Neural cell (in vitro differentiated cells): Measurements from ENCODE around the gene CAND1. TPM values are rescaled to one million over a fixed set of nuclear protein-coding genes. Genes with fewer than 3 reads are reported as not detected.
A peak's percentile ranks its signal among the peaks of the same experiment; 100 is the strongest.

Experiments used
- H2AFZ ChIP-seq: fragments of 200-600, 300-800 bp; sonication (generic), shearing (Covaris generic); 2 replicates; pipeline ENCODE4 v1.6.0; 2014; ENCODE audit warnings: low read depth, mild to moderate bottlenecking, antibody characterized with exemption, low read length, moderate library complexity
- H3F3A ChIP-seq: fragments of 200-600 bp; shearing (Covaris generic); 2 replicates; pipeline ENCODE4 v1.6.1; 2016; ENCODE audit warnings: mild to moderate bottlenecking, moderate library complexity, mixed read lengths, antibody characterized with exemption, low read length; ENCODE audit not compliant: insufficient read depth, poor library complexity, severe bottlenecking
- H3K27ac ChIP-seq: fragments of 200-600, 300-800 bp; sonication (generic), shearing (Covaris generic); 2 replicates; pipeline ENCODE4 v1.5.1; 2014; ENCODE audit warnings: mild to moderate bottlenecking, low read length, moderate library complexity
- H3K27me3 ChIP-seq: fragments of 300-800, 200-600 bp; sonication (generic), shearing (Covaris generic); 2 replicates; pipeline ENCODE4 v1.6.0; 2014; ENCODE audit warnings: mild to moderate bottlenecking, low read depth, low read length, moderate library complexity; ENCODE audit not compliant: insufficient read depth
- H3K36me3 ChIP-seq: fragments of 300-800, 200-600 bp; sonication (generic), shearing (Covaris generic); 2 replicates; pipeline ENCODE4 v1.5.1; 2014; ENCODE audit warnings: mild to moderate bottlenecking, antibody characterized with exemption, low read length, moderate library complexity; ENCODE audit not compliant: insufficient read depth
- H3K4me2 ChIP-seq: fragments of 300-800, 200-600 bp; sonication (generic), shearing (Covaris generic); 2 replicates; pipeline ENCODE4 v1.6.0; 2014; ENCODE audit warnings: mild to moderate bottlenecking, low read length
- H3K4me3 ChIP-seq: fragments of 300-800, 200-600 bp; sonication (generic), shearing (Covaris generic); 2 replicates; pipeline ENCODE4 v1.5.1; 2014; ENCODE audit warnings: mild to moderate bottlenecking, low read length, moderate library complexity
- H3K79me2 ChIP-seq: fragments of 200-600 bp; shearing (Covaris generic); replicated peaks from 2 replicates; pipeline ENCODE4 v1.6.0; 2014; ENCODE audit warnings: mild to moderate bottlenecking, low read length, moderate library complexity; ENCODE audit not compliant: insufficient read depth
- H3K9ac ChIP-seq: fragments of 300-800, 200-600 bp; sonication (generic), shearing (Covaris generic); 2 replicates; pipeline ENCODE4 v1.6.1; 2016; ENCODE audit warnings: mild to moderate bottlenecking, low read length, mixed read lengths
- H3K9me2 ChIP-seq: fragments of 200-600 bp; shearing (Covaris generic); 2 replicates; pipeline ENCODE4 v1.6.1; 2016; ENCODE audit warnings: mild to moderate bottlenecking, low read length, mixed read lengths; ENCODE audit not compliant: insufficient read depth
- H3K9me3 ChIP-seq: fragments of 200-600, 300-800 bp; sonication (generic), shearing (Covaris generic); 2 replicates; pipeline ENCODE4 v1.6.1; 2016; ENCODE audit warnings: mild to moderate bottlenecking, mixed run types, low read length, moderate library complexity, mixed read lengths
- H4K20me1 ChIP-seq: fragments of 200-600 bp; shearing (Covaris generic); 2 replicates; pipeline ENCODE4 v1.6.1; 2016; ENCODE audit warnings: mild to moderate bottlenecking, mixed run types; ENCODE audit not compliant: insufficient read depth
- EP300 ChIP-seq: fragments of 450-650 bp; conservative IDR thresholded peaks from 2 replicates; pipeline ENCODE4 v1.6.1; 2014; ENCODE audit warnings: antibody characterized with exemption, mild to moderate bottlenecking, moderate library complexity; ENCODE audit not compliant: poor library complexity, severe bottlenecking
- EZH2 ChIP-seq: fragments of 200-600, 300-800 bp; shearing (Covaris generic), sonication (generic); IDR thresholded peaks from 2 replicates; pipeline ENCODE4 v1.6.1; 2014; ENCODE audit warnings: antibody characterized with exemption, low read length, borderline replicate concordance, mild to moderate bottlenecking; ENCODE audit not compliant: insufficient read depth, poor library complexity, severe bottlenecking
- MXI1 ChIP-seq: fragments of 450-650 bp; conservative IDR thresholded peaks from 2 replicates; pipeline ENCODE4 v1.6.1; 2014; ENCODE audit warnings: antibody characterized with exemption, mild to moderate bottlenecking; ENCODE audit not compliant: poor library complexity, severe bottlenecking
- POLR2AphosphoS5 ChIP-seq: IDR thresholded peaks from 2 replicates; pipeline ENCODE4 v1.6.1; 2012
- RAD21 ChIP-seq: fragments of 450-650 bp; conservative IDR thresholded peaks from 2 replicates; pipeline ENCODE4 v1.6.1; 2014; ENCODE audit warnings: antibody characterized with exemption, mild to moderate bottlenecking, moderate library complexity
- REST ChIP-seq: IDR thresholded peaks from 2 replicates; pipeline ENCODE4 v1.6.1; 2012; ENCODE audit warnings: borderline replicate concordance
- SMC3 ChIP-seq: fragments of 450-650 bp; conservative IDR thresholded peaks from 2 replicates; pipeline ENCODE4 v1.6.1; 2014; ENCODE audit warnings: antibody characterized with exemption, mild to moderate bottlenecking, moderate library complexity; ENCODE audit not compliant: poor library complexity
- TAF1 ChIP-seq: IDR thresholded peaks from 2 replicates; pipeline ENCODE4 v1.6.1; 2012; ENCODE audit warnings: low read depth
- polyA minus RNA-seq: library from RNA; depleted of rRNA, polyadenylated mRNA; stranded (reverse); fragments of >200 nt; gene quantifications from 2 replicates; pipeline ENCODE4 v1.2.3, GENCODE V29; 2014
- polyA plus RNA-seq: library from polyadenylated mRNA; depleted of rRNA; stranded (reverse); fragments of >200 nt; gene quantifications from 2 replicates; pipeline ENCODE4 v1.2.3, GENCODE V29; 2014
- TF ChIP-seq, protein P1 (sequence below): fragments of 450-650 bp; IDR thresholded peaks from 2 replicates; pipeline ENCODE4 v1.5.1; 2014; ENCODE audit warnings: antibody characterized with exemption, mild to moderate bottlenecking, moderate library complexity; ENCODE audit not compliant: poor library complexity, severe bottlenecking

CAND1 gene
- 132 and 137 TPM in 2 replicates for polyA plus RNA-seq
- polyA minus RNA-seq = 322 and 349 TPM in 2 replicates

- Histone ChIP-seq H3K9me3 (no peaks in the 10 kb centered on the region), H3K27me3 (no peaks in the 10 kb centered on the region), H3K9me2 (no peaks in the 10 kb centered on the region), H3K4me3 (peak within 1 kb of the TSS; percentile 85), H3K4me2 (peak within 1 kb of the TSS; percentile 66), H3K27ac (peak within 1 kb of the TSS; percentile 96), H3K36me3 (no peaks in the 10 kb centered on the region), H3K9ac (peak within 1 kb of the TSS; percentile 97), H4K20me1 (peaks cover 8% of the 10 kb centered on the region), H3K79me2 (peaks cover 38% of the 10 kb centered on the region), H2AFZ (peak within 1 kb of the TSS; percentile 90), H3F3A (peaks cover 12% of the 10 kb centered on the region)
- TF ChIP-seq, protein P1, sequence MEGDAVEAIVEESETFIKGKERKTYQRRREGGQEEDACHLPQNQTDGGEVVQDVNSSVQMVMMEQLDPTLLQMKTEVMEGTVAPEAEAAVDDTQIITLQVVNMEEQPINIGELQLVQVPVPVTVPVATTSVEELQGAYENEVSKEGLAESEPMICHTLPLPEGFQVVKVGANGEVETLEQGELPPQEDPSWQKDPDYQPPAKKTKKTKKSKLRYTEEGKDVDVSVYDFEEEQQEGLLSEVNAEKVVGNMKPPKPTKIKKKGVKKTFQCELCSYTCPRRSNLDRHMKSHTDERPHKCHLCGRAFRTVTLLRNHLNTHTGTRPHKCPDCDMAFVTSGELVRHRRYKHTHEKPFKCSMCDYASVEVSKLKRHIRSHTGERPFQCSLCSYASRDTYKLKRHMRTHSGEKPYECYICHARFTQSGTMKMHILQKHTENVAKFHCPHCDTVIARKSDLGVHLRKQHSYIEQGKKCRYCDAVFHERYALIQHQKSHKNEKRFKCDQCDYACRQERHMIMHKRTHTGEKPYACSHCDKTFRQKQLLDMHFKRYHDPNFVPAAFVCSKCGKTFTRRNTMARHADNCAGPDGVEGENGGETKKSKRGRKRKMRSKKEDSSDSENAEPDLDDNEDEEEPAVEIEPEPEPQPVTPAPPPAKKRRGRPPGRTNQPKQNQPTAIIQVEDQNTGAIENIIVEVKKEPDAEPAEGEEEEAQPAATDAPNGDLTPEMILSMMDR = peak; percentile 65
- TF ChIP-seq SMC3 (peak; percentile 61), MXI1 (peak; percentile 89), EZH2 (no peak), TAF1 (peak; percentile 81), REST (peak; percentile 35), EP300 (peak; percentile 77), RAD21 (peak; percentile 65), POLR2AphosphoS5 (peak; percentile 88)
Measured at GRCh38 chr12:67268896-67269632, at the start of gene CAND1. Gene CAND1 (plus strand): TSS chr12:67269358. CDS start chr12:67269718, 360 bp downstream.

DNA sequence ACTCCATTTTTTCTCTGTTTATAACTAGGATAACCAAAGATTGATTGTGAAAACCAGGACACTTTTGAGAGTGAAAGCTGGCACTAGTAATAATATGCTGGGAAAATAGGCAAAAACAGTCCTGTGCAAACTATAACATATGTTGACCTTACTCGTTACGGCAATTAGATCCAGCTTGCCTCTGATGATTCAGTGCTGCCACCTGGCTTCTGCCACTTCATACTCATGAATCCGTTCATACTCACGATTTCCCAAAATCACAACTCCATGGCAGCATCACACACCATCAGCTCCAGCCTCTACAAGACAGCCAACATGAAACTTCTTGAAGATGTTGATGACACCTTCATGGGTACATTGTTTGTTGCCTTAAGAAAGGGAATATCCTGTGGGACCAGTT, 49.1 kb upstream of the CAND1 start:
- no peak overlapping the region for H3K27ac ChIP-seq
- H3F3A ChIP-seq = no peaks in the 10 kb centered on the region
- no peak overlapping the region for H2AFZ ChIP-seq
- no peak overlapping the region for H3K4me2 ChIP-seq
- H3K9ac ChIP-seq = no peak overlapping the region
- H3K79me2 ChIP-seq = no peaks in the 10 kb centered on the region
- H4K20me1 ChIP-seq = no peaks in the 10 kb centered on the region
- H3K4me3 ChIP-seq = no peak overlapping the region
- no peaks in the 10 kb centered on the region for H3K27me3 ChIP-seq
- no peaks in the 10 kb centered on the region for H3K36me3 ChIP-seq
- no peaks in the 10 kb centered on the region for H3K9me2 ChIP-seq
- TF ChIP-seq SMC3 = no peak
- no peak for TF ChIP-seq EP300
- TF ChIP-seq EZH2 = no peak
- TF ChIP-seq POLR2AphosphoS5 = no peak
- TF ChIP-seq, protein P1 = no peak
- TF ChIP-seq MXI1 = no peak
- TF ChIP-seq RAD21 = no peak
- TF ChIP-seq REST = no peak
- no peaks in the 10 kb centered on the region for H3K9me3 ChIP-seq
